SU-DHL-6 (cell line): ENCODE results near the gene WDR83.

ENCODE experiments used
- H2AFZ ChIP-seq: fragments of 200-600 bp; sonication (generic); 2 replicates; pipeline ENCODE4 v1.6.1; 2014; ENCODE audit warnings: low read depth, mild to moderate bottlenecking, moderate library complexity, mixed read lengths, antibody characterized with exemption, low read length; ENCODE audit not compliant: severe bottlenecking
- H3F3A ChIP-seq: fragments of 200-600 bp; shearing (Covaris generic); 2 replicates; pipeline ENCODE4 v1.6.0; 2016; ENCODE audit warnings: antibody characterized with exemption, mild to moderate bottlenecking; ENCODE audit not compliant: insufficient read depth
- H3K27ac ChIP-seq: fragments of 200-600 bp; sonication (generic); 2 replicates; pipeline ENCODE4 v1.5.1; 2016; ENCODE audit warnings: low read depth, mild to moderate bottlenecking, low read length, moderate library complexity, mixed read lengths
- H3K27me3 ChIP-seq: fragments of 200-600 bp; sonication (generic), shearing (Covaris generic); 2 replicates; pipeline ENCODE4 v1.6.0; 2014; ENCODE audit warnings: mild to moderate bottlenecking, low read length
- H3K36me3 ChIP-seq: fragments of 200-600 bp; sonication (generic); 2 replicates; pipeline ENCODE4 v1.6.1; 2014; ENCODE audit warnings: mild to moderate bottlenecking, low read length, mixed read lengths
- H3K4me2 ChIP-seq: fragments of 300-600, 200-600 bp; shearing (Covaris generic), sonication (generic); 2 replicates; pipeline ENCODE4 v1.6.0; 2014; ENCODE audit warnings: low read length, low read depth, mild to moderate bottlenecking; ENCODE audit not compliant: poor library complexity, severe bottlenecking
- H3K4me3 ChIP-seq: fragments of 200-600 bp; sonication (generic); 2 replicates; pipeline ENCODE4 v1.5.1; 2014; ENCODE audit warnings: antibody characterized with exemption, low read length, mild to moderate bottlenecking, mixed read lengths; ENCODE audit not compliant: insufficient read depth, poor library complexity, severe bottlenecking
- H3K79me2 ChIP-seq: fragments of 200-600 bp; sonication (generic); 2 replicates; pipeline ENCODE4 v1.6.1; 2014; ENCODE audit warnings: mild to moderate bottlenecking, low read length, moderate library complexity; ENCODE audit not compliant: insufficient read depth
- H3K9ac ChIP-seq: fragments of 200-600 bp; sonication (generic); 2 replicates; pipeline ENCODE4 v1.7.0; 2014; ENCODE audit warnings: mild to moderate bottlenecking, low read length
- H3K9me2 ChIP-seq: fragments of 200-600 bp; sonication (generic); replicated peaks from 2 replicates; pipeline ENCODE4 v1.6.1; 2014; ENCODE audit warnings: low read length; ENCODE audit not compliant: insufficient read depth
- H3K9me3 ChIP-seq: fragments of 200-600 bp; sonication (generic); 2 replicates; pipeline ENCODE4 v1.6.1; 2014; ENCODE audit warnings: low read length, mixed read lengths; ENCODE audit not compliant: insufficient read depth
- H4K20me1 ChIP-seq: fragments of 200-600 bp; sonication (generic); 2 replicates; pipeline ENCODE4 v1.6.1; 2014; ENCODE audit warnings: low read depth, mild to moderate bottlenecking, antibody characterized with exemption, low read length, moderate library complexity, mixed read lengths
- EZH2phosphoT487 ChIP-seq: fragments of 200-600 bp; sonication (generic), shearing (Covaris generic); conservative IDR thresholded peaks from 2 replicates; pipeline ENCODE4 v1.6.1; 2018; ENCODE audit warnings: mild to moderate bottlenecking, antibody characterized with exemption, low read length, moderate library complexity, mixed read lengths
- TF ChIP-seq, protein P1 (sequence below): fragments of 200-600 bp; sonication (generic); IDR thresholded peaks from one replicate; pipeline ENCODE4 v1.5.1; 2017; ENCODE audit warnings: antibody characterized with exemption, mild to moderate bottlenecking, low read length, moderate library complexity; ENCODE audit not compliant: insufficient read depth, poor library complexity, severe bottlenecking

Gene WDR83

DNA sequence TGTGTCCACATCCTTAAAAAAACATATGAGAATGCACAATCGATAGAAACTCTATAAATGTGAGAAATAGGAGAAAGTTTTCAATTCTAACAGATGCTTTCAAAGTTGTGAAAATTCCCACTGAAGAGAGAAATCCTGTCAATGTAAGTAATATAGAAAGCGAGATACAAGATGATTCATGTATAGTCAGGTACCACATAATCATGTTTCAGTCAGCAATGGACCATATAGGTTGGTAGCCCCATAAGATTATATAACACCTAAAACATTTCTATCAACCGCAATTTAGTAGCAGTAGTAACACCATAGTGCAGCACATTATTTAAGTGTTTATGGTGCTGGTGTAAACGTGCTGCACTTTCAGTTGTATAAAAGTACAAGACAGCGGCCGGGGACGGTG lies 37.4 kb upstream of the WDR83 start:
- no peak for TF ChIP-seq EZH2phosphoT487
- TF ChIP-seq, protein P1, sequence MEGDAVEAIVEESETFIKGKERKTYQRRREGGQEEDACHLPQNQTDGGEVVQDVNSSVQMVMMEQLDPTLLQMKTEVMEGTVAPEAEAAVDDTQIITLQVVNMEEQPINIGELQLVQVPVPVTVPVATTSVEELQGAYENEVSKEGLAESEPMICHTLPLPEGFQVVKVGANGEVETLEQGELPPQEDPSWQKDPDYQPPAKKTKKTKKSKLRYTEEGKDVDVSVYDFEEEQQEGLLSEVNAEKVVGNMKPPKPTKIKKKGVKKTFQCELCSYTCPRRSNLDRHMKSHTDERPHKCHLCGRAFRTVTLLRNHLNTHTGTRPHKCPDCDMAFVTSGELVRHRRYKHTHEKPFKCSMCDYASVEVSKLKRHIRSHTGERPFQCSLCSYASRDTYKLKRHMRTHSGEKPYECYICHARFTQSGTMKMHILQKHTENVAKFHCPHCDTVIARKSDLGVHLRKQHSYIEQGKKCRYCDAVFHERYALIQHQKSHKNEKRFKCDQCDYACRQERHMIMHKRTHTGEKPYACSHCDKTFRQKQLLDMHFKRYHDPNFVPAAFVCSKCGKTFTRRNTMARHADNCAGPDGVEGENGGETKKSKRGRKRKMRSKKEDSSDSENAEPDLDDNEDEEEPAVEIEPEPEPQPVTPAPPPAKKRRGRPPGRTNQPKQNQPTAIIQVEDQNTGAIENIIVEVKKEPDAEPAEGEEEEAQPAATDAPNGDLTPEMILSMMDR: no peak
- peaks cover 24% of the 10 kb centered on the region for H3K36me3 ChIP-seq
- H3K4me3 ChIP-seq: no peak overlapping the region

DNA sequence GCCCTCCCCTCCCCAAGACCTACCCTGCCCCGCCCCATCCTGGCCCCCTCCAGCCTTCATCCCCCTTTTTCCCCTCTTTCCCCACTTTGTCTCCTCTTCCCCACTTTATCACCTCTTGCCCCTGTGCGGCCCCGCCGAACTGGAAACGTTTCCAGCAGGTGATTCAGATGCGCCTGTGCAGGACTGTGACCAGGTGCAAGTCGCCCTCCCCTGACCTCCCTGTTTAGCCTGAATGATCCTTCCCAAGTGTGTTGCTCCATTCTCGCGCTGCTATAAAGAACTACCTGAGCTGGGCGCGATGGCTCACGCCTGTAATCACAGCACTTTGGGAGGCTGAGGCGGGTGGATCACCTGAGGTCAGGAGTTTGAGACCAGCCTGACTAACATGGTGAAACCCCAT lies 30.0 kb upstream of the WDR83 start:
- Histone ChIP-seq H2AFZ (no peak overlapping the region), H3K4me3 (no peak overlapping the region), H3K9me2 (no peaks in the 10 kb centered on the region), H3K27me3 (no peaks in the 10 kb centered on the region), H3K27ac (no peak overlapping the region), H4K20me1 (no peaks in the 10 kb centered on the region), H3K36me3 (no peaks in the 10 kb centered on the region), H3K4me2 (no peak overlapping the region), H3K79me2 (no peaks in the 10 kb centered on the region), H3K9me3 (no peaks in the 10 kb centered on the region), H3F3A (peaks cover 6% of the 10 kb centered on the region; the same call in 1 of the 2 replicates), H3K9ac (no peak overlapping the region)
- TF ChIP-seq, protein P1: no peak
- TF ChIP-seq EZH2phosphoT487: no peak

More for the DNA sequence above, 37.4 kb upstream of the WDR83 start:
- no peaks in the 10 kb centered on the region for H3K27me3 ChIP-seq
- H3F3A ChIP-seq: peaks cover 7% of the 10 kb centered on the region; the same call in 1 of the 2 replicates
- no peak overlapping the region for H3K27ac ChIP-seq
- H3K9me2 ChIP-seq: no peaks in the 10 kb centered on the region
- H3K9ac ChIP-seq: no peak overlapping the region
- H4K20me1 ChIP-seq: no peaks in the 10 kb centered on the region
- H3K79me2 ChIP-seq: no peaks in the 10 kb centered on the region
- H2AFZ ChIP-seq: no peak overlapping the region
- H3K9me3 ChIP-seq: peaks cover 16% of the 10 kb centered on the region; the same call in 1 of the 2 replicates
- no peak overlapping the region for H3K4me2 ChIP-seq

DNA sequence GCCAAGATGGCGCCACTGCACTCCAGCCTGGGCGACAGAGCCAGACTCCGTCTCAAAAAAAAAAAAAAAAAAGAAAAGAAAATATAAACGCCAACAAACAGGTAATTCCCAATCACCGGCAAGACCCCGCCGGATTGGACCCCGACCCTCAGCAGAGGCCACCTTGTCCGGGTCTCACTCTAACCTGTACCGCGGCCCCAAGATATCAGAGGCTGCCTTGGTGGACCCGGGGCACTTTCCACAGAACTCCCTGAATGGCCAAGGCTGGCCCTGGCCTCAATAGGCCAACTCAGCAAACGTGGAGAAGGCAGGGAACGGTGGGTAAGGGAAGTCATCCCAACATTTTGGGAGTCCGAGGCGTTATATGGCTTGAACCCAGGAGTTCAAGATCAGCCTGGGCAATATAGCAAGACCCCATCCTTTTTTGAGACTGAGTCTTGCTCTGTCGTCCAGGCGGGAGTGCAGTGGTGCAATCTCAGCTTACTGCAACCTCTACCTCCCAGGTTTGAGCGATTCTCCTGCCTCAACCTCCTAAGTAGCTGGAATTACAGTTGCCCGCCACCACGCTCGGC lies 27.9 kb upstream of the WDR83 start:
- no peak overlapping the region for H3K27ac ChIP-seq
- no peak overlapping the region for H3K4me2 ChIP-seq
- H3K4me3 ChIP-seq: no peak overlapping the region
- no peak for TF ChIP-seq EZH2phosphoT487
- TF ChIP-seq, protein P1: no peak
- H3K9me3 ChIP-seq: no peaks in the 10 kb centered on the region
- H3K9ac ChIP-seq: no peak overlapping the region
- H3K36me3 ChIP-seq: no peaks in the 10 kb centered on the region
- no peaks in the 10 kb centered on the region for H3K79me2 ChIP-seq
- no peaks in the 10 kb centered on the region for H4K20me1 ChIP-seq
- H2AFZ ChIP-seq: no peak overlapping the region
- H3K27me3 ChIP-seq: no peaks in the 10 kb centered on the region
- no peaks in the 10 kb centered on the region for H3K9me2 ChIP-seq
- peaks cover 6% of the 10 kb centered on the region; the same call in 1 of the 2 replicates for H3F3A ChIP-seq
